ENCODE results near the gene RILP.

RILP gene

DNA sequence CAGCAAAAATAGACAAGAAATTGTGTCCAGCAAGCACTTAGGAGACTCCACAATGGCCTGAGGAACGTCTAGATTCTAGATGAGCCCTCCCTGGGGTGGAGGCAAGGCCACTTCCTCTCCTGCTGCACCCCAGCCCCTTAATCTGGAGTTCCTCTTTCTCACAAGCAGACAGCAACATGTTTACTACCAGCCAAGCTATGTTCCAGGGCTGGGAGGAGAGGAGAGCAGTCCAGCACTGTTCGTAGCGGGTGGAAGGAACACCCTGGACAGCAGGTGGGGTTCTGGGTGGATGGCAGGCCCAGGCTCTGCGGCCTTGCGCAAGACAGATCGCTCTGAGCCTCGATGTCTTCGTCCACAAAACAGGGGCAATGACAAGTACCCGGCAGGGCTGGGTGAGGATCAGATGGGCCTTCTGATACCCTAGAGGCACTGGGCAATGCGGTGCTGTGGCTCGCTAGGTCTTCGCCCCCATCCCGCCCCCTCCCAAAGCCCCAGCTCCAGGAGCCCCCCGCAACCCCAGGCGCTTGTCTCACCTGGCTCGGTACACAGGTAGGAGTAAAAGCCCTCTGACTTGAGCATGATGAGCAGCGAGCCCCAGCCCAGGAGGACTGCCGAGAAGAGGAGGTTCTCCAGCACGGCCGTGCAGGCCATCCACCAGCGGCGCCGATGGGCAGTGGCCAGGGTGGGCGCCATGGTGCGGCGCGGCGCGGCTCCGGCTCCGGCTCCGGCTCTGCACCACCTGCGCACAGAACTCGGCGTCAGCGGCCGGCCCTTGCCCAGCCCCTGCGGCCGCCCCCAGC lies 22.3 kb downstream of the RILP start:
- Histone ChIP-seq H3K4me1 (ENCODE audit: control insufficient read depth, low read length) (peaks cover 55% of the 10 kb centered on the region), H3K4me2 (ENCODE audit: low read length) (peak overlapping the region; percentile 85), H3K9me3 (ENCODE audit: control insufficient read depth, insufficient read depth, low read length) (no peaks in the 10 kb centered on the region), H3K27me3 (ENCODE audit: control insufficient read depth, low read length) (no peaks in the 10 kb centered on the region), H3K27ac (ENCODE audit: low read depth, low read length) (peak overlapping the region; percentile 92), H3F3A (ENCODE audit: control insufficient read depth, insufficient read depth) (peaks cover 18% of the 10 kb centered on the region), H3K36me3 (ENCODE audit: control insufficient read depth, low read length) (peaks cover 53% of the 10 kb centered on the region), H3K4me3 (ENCODE audit: low read length) (peak overlapping the region; percentile 94), H4K20me1 (ENCODE audit: control insufficient read depth, insufficient read depth, low read depth, low read length) (no peaks in the 10 kb centered on the region), H3K79me2 (ENCODE audit: control insufficient read depth, low read length) (peaks cover 60% of the 10 kb centered on the region), H3K9me2 (replicated peaks; ENCODE audit: control insufficient read depth, low read length) (no peaks in the 10 kb centered on the region)
- TF ChIP-seq EZH2phosphoT487 (IDR thresholded peaks at IDR 0.05; ENCODE audit: borderline replicate concordance, low read length) (no peak), CTCF (IDR thresholded peaks at IDR 0.05; ENCODE audit: low read depth, low read length, poor library complexity, severe bottlenecking) (no peak)

GRCh38 chr17:1626333-1626732 lies 23.3 kb downstream of the RILP start:
- Histone ChIP-seq H3K27me3 (ENCODE audit: control insufficient read depth, low read length) (no peaks in the 10 kb centered on the region), H3F3A (ENCODE audit: control insufficient read depth, insufficient read depth) (peaks cover 11% of the 10 kb centered on the region), H3K36me3 (ENCODE audit: control insufficient read depth, low read length) (peaks cover 59% of the 10 kb centered on the region), H3K9me2 (replicated peaks; ENCODE audit: control insufficient read depth, low read length) (no peaks in the 10 kb centered on the region), H3K4me1 (ENCODE audit: control insufficient read depth, low read length) (peaks cover 47% of the 10 kb centered on the region), H3K4me3 (ENCODE audit: low read length) (peak overlapping the region; percentile 94), H4K20me1 (ENCODE audit: control insufficient read depth, insufficient read depth, low read depth, low read length) (no peaks in the 10 kb centered on the region), H3K4me2 (ENCODE audit: low read length) (peak overlapping the region; percentile 85), H3K79me2 (ENCODE audit: control insufficient read depth, low read length) (peaks cover 68% of the 10 kb centered on the region), H3K27ac (ENCODE audit: low read depth, low read length) (peak overlapping the region; percentile 92), H3K9me3 (ENCODE audit: control insufficient read depth, insufficient read depth, low read length) (no peaks in the 10 kb centered on the region)
- TF ChIP-seq EZH2phosphoT487 (IDR thresholded peaks at IDR 0.05; ENCODE audit: borderline replicate concordance, low read length) (no peak), CTCF (IDR thresholded peaks at IDR 0.05; ENCODE audit: low read depth, low read length, poor library complexity, severe bottlenecking) (no peak)

DNA sequence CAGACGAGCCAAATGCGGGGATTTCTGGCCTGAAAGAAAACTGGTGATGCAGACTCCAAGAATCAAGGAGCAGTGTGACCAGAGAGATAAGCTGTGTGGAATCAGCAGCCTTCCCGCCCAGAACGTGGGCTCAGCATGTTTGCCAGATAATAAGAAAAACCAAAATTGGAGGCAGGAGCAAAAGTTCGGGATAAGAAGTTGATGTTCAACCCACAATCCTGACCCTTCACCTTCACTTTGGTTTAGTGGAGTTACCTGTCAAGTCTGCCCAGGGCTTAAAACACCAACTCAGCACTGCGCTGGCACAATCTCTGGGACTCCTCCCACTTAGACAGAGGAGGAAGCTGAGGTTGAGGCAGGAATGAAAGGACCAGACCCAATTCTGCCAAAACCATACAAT lies 24.1 kb downstream of the RILP start:
- H3F3A ChIP-seq (ENCODE audit: control insufficient read depth, insufficient read depth): peaks cover 8% of the 10 kb centered on the region

More for the DNA sequence above, 24.1 kb downstream of the RILP start:
- peaks cover 66% of the 10 kb centered on the region for H3K36me3 ChIP-seq (ENCODE audit: control insufficient read depth, low read length)
- H3K27ac ChIP-seq (ENCODE audit: low read depth, low read length): peak overlapping the region; percentile 92
- H3K4me2 ChIP-seq (ENCODE audit: low read length): peak overlapping the region; percentile 85
- peaks cover 40% of the 10 kb centered on the region for H3K4me1 ChIP-seq (ENCODE audit: control insufficient read depth, low read length)
- TF ChIP-seq CTCF (IDR thresholded peaks at IDR 0.05; ENCODE audit: low read depth, low read length, poor library complexity, severe bottlenecking) (no peak), EZH2phosphoT487 (IDR thresholded peaks at IDR 0.05; ENCODE audit: borderline replicate concordance, low read length) (no peak)
- peak overlapping the region; percentile 94 for H3K4me3 ChIP-seq (ENCODE audit: low read length)
- no peaks in the 10 kb centered on the region for H3K27me3 ChIP-seq (ENCODE audit: control insufficient read depth, low read length)
- H3K9me2 ChIP-seq (replicated peaks; ENCODE audit: control insufficient read depth, low read length): no peaks in the 10 kb centered on the region
- peaks cover 75% of the 10 kb centered on the region for H3K79me2 ChIP-seq (ENCODE audit: control insufficient read depth, low read length)
- H3K9me3 ChIP-seq (ENCODE audit: control insufficient read depth, insufficient read depth, low read length): no peaks in the 10 kb centered on the region
- no peaks in the 10 kb centered on the region for H4K20me1 ChIP-seq (ENCODE audit: control insufficient read depth, insufficient read depth, low read depth, low read length)
